Transverse colon (tissue), 4 donors: Measurements from ENCODE around the gene STK39. TPM values are rescaled to one million over a fixed set of nuclear protein-coding genes. Genes with fewer than 3 reads are reported as not detected.

Source experiments
- DNase-seq: peaks from one replicate; pipeline ENCODE4 v3.0.0-alpha.2; 2019
- H3K27ac ChIP-seq, 4 donors: fragments of 200-600 bp; sonication (generic); 2 replicates each; pipeline ENCODE4 v1.5.1; 2016 to 2018; ENCODE audit warnings: inconsistent platforms in 4 of 4
- H3K27me3 ChIP-seq: fragments of 200-600 bp; sonication (generic); 2 replicates; pipeline ENCODE4 v1.5.1; 2017; ENCODE audit warnings: inconsistent platforms
- H3K36me3 ChIP-seq, 4 donors: fragments of 200-600 bp; sonication (generic); 2 replicates each; pipeline ENCODE4 v1.5.1; 2017 to 2019; ENCODE audit warnings: inconsistent platforms in 4 of 4
- H3K4me1 ChIP-seq, 4 donors: fragments of 200-600 bp; sonication (generic); 2 replicates each; pipeline ENCODE4 v1.5.1; 2017 to 2020; ENCODE audit warnings: inconsistent platforms in 4 of 4
- H3K4me3 ChIP-seq, 4 donors: fragments of 200-600 bp; sonication (generic); 1 replicate in 1 of 4; 2 replicates in 3 of 4; pipeline versions ENCODE4 v1.5.1 to v1.6.1; 2017 to 2019; ENCODE audit warnings: inconsistent platforms in 4 of 4
- H3K9me3 ChIP-seq, 2 donors: fragments of 200-600 bp; sonication (generic); 2 replicates each; pipeline ENCODE4 v1.5.1; 2017 to 2019; ENCODE audit warnings: inconsistent platforms in 2 of 2
- EP300 ChIP-seq: sonication (generic); formaldehyde crosslinking; IDR thresholded peaks from one replicate; pipeline ENCODE4 v1.6.1; 2017; ENCODE audit warnings: antibody characterized with exemption, low read depth
- POLR2A ChIP-seq: fragments of 450-650 bp; IDR thresholded peaks from one replicate; pipeline ENCODE4 v1.6.1; 2016; ENCODE audit warnings: antibody characterized with exemption, mild to moderate bottlenecking, moderate library complexity
- POLR2AphosphoS5 ChIP-seq, 3 donors: sonication (generic); formaldehyde crosslinking; IDR thresholded peaks; one replicate each; pipeline ENCODE4 v1.6.1; 2016; ENCODE audit warnings: antibody characterized with exemption in 3 of 3
- WGBS, 2 donors: methylation state at CpG; one replicate each; pipeline ENCODE4 v1.1.5; 2018; ENCODE audit warnings: low coverage in 1 of 2; 5-methylcytosine and 5-hydroxymethylcytosine counted together
- in situ Hi-C, 4 donors: fragments of 200-750 bp; cut with MboI; loops; one replicate each; pipeline versions ENCODE4 v1.15.0 to v1.15.1; 2017; ENCODE audit warnings: low sequenced_read_pairs in 3 of 4, low pct_ligation_motif_present in 1 of 4, low pct_unique_long_range_greater_than_20kb in 1 of 4
- intact Hi-C: fragments of 100-400 bp; cut with DNase I; formaldehyde crosslinking; loops from one replicate; pipeline ENCODE4 v1.15.1; 2023; ENCODE audit warnings: low total_unique reads
- total RNA-seq, 4 donors: library from RNA; depleted of rRNA; stranded (reverse); fragments of >200 nt; gene quantifications; one replicate each; pipeline ENCODE4 v1.1.0, GENCODE V29; 2016
- TF ChIP-seq, protein P1 (sequence below), 5 experiments: fragments of 200-600 bp in 3 of 5; fragments of 450-650 bp in 2 of 5; sonication (generic) in 3 of 5; IDR thresholded peaks; 1 replicate in 2 of 5; 2 replicates in 3 of 5; pipeline ENCODE4 v1.5.1; 2016 to 2017; ENCODE audit warnings: antibody characterized with exemption in 5 of 5, inconsistent platforms in 3 of 5, mild to moderate bottlenecking in 2 of 5, moderate library complexity in 1 of 5

Gene STK39
- total RNA-seq, 4 donors from 2014 or later = 30.6 to 46.1 (median 36.7) TPM

GRCh38 chr2:168139852-168140251 is 107.5 kb downstream of the STK39 start:
- no peak for DNase-seq
- TF ChIP-seq, protein P1, sequence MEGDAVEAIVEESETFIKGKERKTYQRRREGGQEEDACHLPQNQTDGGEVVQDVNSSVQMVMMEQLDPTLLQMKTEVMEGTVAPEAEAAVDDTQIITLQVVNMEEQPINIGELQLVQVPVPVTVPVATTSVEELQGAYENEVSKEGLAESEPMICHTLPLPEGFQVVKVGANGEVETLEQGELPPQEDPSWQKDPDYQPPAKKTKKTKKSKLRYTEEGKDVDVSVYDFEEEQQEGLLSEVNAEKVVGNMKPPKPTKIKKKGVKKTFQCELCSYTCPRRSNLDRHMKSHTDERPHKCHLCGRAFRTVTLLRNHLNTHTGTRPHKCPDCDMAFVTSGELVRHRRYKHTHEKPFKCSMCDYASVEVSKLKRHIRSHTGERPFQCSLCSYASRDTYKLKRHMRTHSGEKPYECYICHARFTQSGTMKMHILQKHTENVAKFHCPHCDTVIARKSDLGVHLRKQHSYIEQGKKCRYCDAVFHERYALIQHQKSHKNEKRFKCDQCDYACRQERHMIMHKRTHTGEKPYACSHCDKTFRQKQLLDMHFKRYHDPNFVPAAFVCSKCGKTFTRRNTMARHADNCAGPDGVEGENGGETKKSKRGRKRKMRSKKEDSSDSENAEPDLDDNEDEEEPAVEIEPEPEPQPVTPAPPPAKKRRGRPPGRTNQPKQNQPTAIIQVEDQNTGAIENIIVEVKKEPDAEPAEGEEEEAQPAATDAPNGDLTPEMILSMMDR (IDR thresholded peaks at IDR 0.05) = no peak
- no peak for TF ChIP-seq POLR2A
- no peak for TF ChIP-seq EP300
- TF ChIP-seq POLR2AphosphoS5 (IDR thresholded peaks at IDR 0.05) = no peak
- peaks cover 0 to 13% (median 0%) of the 10 kb centered on the region in 4 donors for H3K4me1 ChIP-seq
- no peaks in the 10 kb centered on the region for H3K27me3 ChIP-seq
- 62 to 76% methylated on average over 3 to 4 of the region's 4 CpGs for WGBS, 2 donors
- H3K27ac ChIP-seq = no peak overlapping the region
- in situ Hi-C loops = loop anchor here in 1 of 4 donors (10.0 to 25.0 kb wide), 2 partner anchors 195 to 772 kb away; partner anchors contain the start of gene G6PC2
- H3K9me3 ChIP-seq = no peaks in the 10 kb centered on the region
- peaks cover 0 to 12% (median 0%) of the 10 kb centered on the region in 4 donors for H3K36me3 ChIP-seq
- H3K4me3 ChIP-seq = no peak overlapping the region
- intact Hi-C loops = no loop called here

DNA sequence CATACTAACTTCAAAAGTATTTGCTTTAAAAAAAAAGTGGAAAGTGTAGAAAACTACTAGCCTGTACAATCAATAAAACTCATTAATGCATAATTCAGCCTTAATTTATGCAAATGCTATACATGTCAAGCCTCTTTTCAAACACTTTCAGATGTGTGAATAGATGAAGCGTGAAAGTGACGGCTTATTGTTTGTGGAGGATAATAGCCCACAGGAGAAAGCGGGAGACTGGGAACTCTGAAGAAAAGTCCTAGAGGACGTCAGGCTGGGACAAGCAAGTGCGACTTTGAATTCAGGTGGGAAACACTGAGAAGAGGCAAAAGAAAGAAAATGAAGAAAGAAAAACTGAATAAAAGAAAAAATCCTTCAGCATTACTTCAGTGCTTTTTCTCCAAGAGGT is 108.5 kb downstream of the STK39 start:
- no peak overlapping the region for H3K27ac ChIP-seq
- intact Hi-C loops (no loop called here), in situ Hi-C loops (loop anchor here in 1 of 4 donors (10.0 to 25.0 kb wide), 2 partner anchors 196 to 773 kb away; partner anchors contain the start of gene G6PC2)
- no peaks in the 10 kb centered on the region for H3K9me3 ChIP-seq
- no peak overlapping the region for H3K4me3 ChIP-seq
- no peak for TF ChIP-seq POLR2A
- no peak for TF ChIP-seq POLR2AphosphoS5 (IDR thresholded peaks at IDR 0.05)
- TF ChIP-seq EP300 = no peak
- TF ChIP-seq, protein P1 (IDR thresholded peaks at IDR 0.05) = no peak
- H3K27me3 ChIP-seq = no peaks in the 10 kb centered on the region
- WGBS, 2 donors = 97 to 100% methylated on average over 5 of the region's 5 CpGs
- no peak for DNase-seq
- H3K36me3 ChIP-seq = peaks cover 0 to 12% (median 0%) of the 10 kb centered on the region in 4 donors
- peaks cover 0 to 13% (median 0%) of the 10 kb centered on the region in 4 donors for H3K4me1 ChIP-seq

GRCh38 chr2:168138374-168138773 is 109.0 kb downstream of the STK39 start:
- intact Hi-C loops (no loop called here), in situ Hi-C loops (loop anchor here in 1 of 4 donors (10.0 to 25.0 kb wide), 2 partner anchors 196 to 774 kb away; partner anchors contain the start of gene G6PC2)
- Histone ChIP-seq H3K27ac (no peak overlapping the region), H3K36me3 (peaks cover 0 to 12% (median 0%) of the 10 kb centered on the region in 4 donors), H3K4me1 (peaks cover 0 to 13% (median 0%) of the 10 kb centered on the region in 4 donors), H3K9me3 (no peaks in the 10 kb centered on the region), H3K27me3 (no peaks in the 10 kb centered on the region), H3K4me3 (no peak overlapping the region)
- no peak for TF ChIP-seq POLR2AphosphoS5 (IDR thresholded peaks at IDR 0.05)
- no peak for TF ChIP-seq POLR2A
- TF ChIP-seq EP300 = no peak
- TF ChIP-seq, protein P1 (IDR thresholded peaks at IDR 0.05) = no peak
- DNase-seq = no peak
- 74% methylated on average over 5 of the region's 5 CpGs; no CpG with 5 or more reads in 1 of the 2 donors for WGBS, 2 donors

DNA sequence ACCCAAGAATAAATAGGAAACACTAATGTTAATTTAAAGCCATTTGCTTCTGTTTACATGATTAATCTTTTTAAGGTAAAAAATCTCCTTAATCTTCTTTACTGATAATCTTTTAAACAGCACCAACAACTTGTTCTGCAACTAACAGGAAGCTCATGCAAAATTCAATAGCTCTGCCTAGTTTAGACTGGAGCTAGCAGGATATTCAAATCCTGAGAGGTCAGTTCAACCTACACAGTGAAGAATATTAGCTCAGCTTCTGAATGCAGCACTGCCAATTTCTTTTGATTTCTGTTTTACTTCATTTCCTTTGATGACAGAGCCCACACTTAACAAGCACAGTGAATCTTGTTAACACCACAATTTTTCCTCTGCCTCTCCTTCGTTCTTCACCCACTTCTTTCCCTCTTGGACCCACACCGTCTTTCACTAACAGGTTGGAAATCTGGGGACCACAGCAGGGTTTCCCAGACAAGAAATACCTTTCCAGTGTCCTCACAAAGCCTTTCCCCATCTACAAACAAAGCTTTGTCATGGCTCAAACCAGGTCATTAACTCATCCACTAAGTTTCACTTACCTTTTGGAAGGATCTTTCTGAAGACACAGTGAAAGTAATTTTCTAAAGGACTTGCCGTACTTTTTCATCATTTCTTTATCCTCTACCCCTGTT is 109.8 kb downstream of the STK39 start:
- peak overlapping the region in 2 of 4 donors; percentile 10 to 19 for H3K27ac ChIP-seq
- intact Hi-C loops = no loop called here
- in situ Hi-C loops = loop anchor here in 1 of 4 donors (10.0 to 25.0 kb wide), 2 partner anchors 197 to 775 kb away; partner anchors contain the start of gene G6PC2

More for the DNA sequence above, 109.8 kb downstream of the STK39 start:
- peaks cover 0 to 13% (median 0%) of the 10 kb centered on the region in 4 donors for H3K4me1 ChIP-seq
- H3K27me3 ChIP-seq = no peaks in the 10 kb centered on the region
- WGBS, 2 donors = 58 to 68% methylated on average over 3 of the region's 3 CpGs
- DNase-seq = no peak
- H3K36me3 ChIP-seq = peaks cover 0 to 12% (median 0%) of the 10 kb centered on the region in 4 donors
- no peaks in the 10 kb centered on the region for H3K9me3 ChIP-seq
- TF ChIP-seq POLR2A (no peak), EP300 (no peak), POLR2AphosphoS5 (IDR thresholded peaks at IDR 0.05) (no peak)
- TF ChIP-seq, protein P1 (IDR thresholded peaks at IDR 0.05) = no peak
- H3K4me3 ChIP-seq = no peak overlapping the region
